GM12878 (cell line): ENCODE measurements around the gene THBS3. TPM values are rescaled to one million over a fixed set of nuclear protein-coding genes. Genes with fewer than 3 reads are reported as not detected.

Experiments used
- ATAC-seq: fragments of 200-7000 bp; cut with Tn5 transposase; 3 replicates; pipeline ENCODE4 v1.9.1; 2020; ENCODE audit warnings: mild to moderate bottlenecking, moderate library complexity
- BruUV-seq: library from RNA; stranded (reverse); fragments of 400-500 nt; replicated peaks from 2 replicates; lab custom pipeline; 2021; lab: Mats Ljungman, UMichigan
- CTCF ChIA-PET: fragments of 300-600 bp; sonication (Branson Sonifier 250); formaldehyde crosslinking; extraction: SDS; loops from one replicate; lab custom pipeline; 2021; ENCODE audit warnings: inconsistent platforms; lab: Yijun Ruan, JAX
- POLR2A ChIA-PET: fragments of 350-600 bp; formaldehyde crosslinking; extraction: SDS; loops from one replicate; lab custom pipeline; 2021; ENCODE audit warnings: inconsistent platforms; lab: Charles Lee
- RAD21 ChIA-PET: fragments of 300-600 bp; sonication (Branson Sonifier 250); formaldehyde crosslinking; loops from one replicate; lab custom pipeline; 2023; ENCODE audit warnings: antibody characterized with exemption; ENCODE audit not compliant: unreplicated experiment; lab: Charles Lee
- SMC1A ChIA-PET: fragments of 300-600 bp; sonication (Branson Sonifier 250); formaldehyde crosslinking; loops from one replicate; lab custom pipeline; 2023; ENCODE audit not compliant: unreplicated experiment, uncharacterized antibody; lab: Charles Lee
- DNase-seq: peaks from one replicate; pipeline ENCODE4 v3.0.0-alpha.2; 2011; ENCODE audit warnings: low read depth, low spot score
- FAIRE-seq: peaks from 3 replicates; lab custom pipeline; 2011; peaks lifted over from hg19 to GRCh38; lab: Jason Lieb, UNC
- H2AFZ ChIP-seq: 2 replicates; pipeline ENCODE4 v1.6.0; 2011; ENCODE audit warnings: low read depth, low read length, control low read depth; ENCODE audit not compliant: control insufficient read depth
- H3K27ac ChIP-seq: 2 replicates; pipeline ENCODE4 v1.5.1; 2011; ENCODE audit warnings: control low read depth; ENCODE audit not compliant: control insufficient read depth, insufficient read depth
- H3K27me3 ChIP-seq, 2 experiments: replicated peaks in 1 of 2; 2 replicates each; pipeline versions ENCODE4 v1.6.0 to v1.6.1; 2011; ENCODE audit warnings: low read length in 1 of 2; ENCODE audit not compliant: control insufficient read depth in 2 of 2, insufficient read depth in 2 of 2
- H3K36me3 ChIP-seq, 2 experiments: 2 replicates each; pipeline ENCODE4 v1.5.1; 2011; ENCODE audit warnings: low read length in 1 of 2; ENCODE audit not compliant: control insufficient read depth in 2 of 2, insufficient read depth in 2 of 2
- H3K4me1 ChIP-seq: 2 replicates; pipeline ENCODE4 v1.6.1; 2011; ENCODE audit warnings: mild to moderate bottlenecking, low read length, moderate library complexity, mixed read lengths; ENCODE audit not compliant: control insufficient read depth, insufficient read depth
- H3K4me2 ChIP-seq: 2 replicates; pipeline ENCODE4 v1.6.0; 2011; ENCODE audit warnings: control low read depth; ENCODE audit not compliant: control insufficient read depth, insufficient read depth
- H3K4me3 ChIP-seq: fragments of 200-600 bp; sonication (generic); 2 replicates; pipeline ENCODE4 v1.5.1; 2016
- H3K79me2 ChIP-seq: 2 replicates; pipeline ENCODE4 v1.6.0; 2011; ENCODE audit warnings: low read length; ENCODE audit not compliant: control insufficient read depth, insufficient read depth
- H3K9ac ChIP-seq: 2 replicates; pipeline ENCODE4 v1.8.0; 2011; ENCODE audit warnings: low read length, control low read depth, mixed read lengths; ENCODE audit not compliant: control insufficient read depth, insufficient read depth
- H3K9me3 ChIP-seq: replicated peaks from 3 replicates; pipeline ENCODE4 v1.5.1; 2011; ENCODE audit warnings: mild to moderate bottlenecking, low read length; ENCODE audit not compliant: control insufficient read depth, insufficient read depth
- H4K20me1 ChIP-seq: 2 replicates; pipeline ENCODE4 v1.6.0; 2011; ENCODE audit not compliant: control insufficient read depth, insufficient read depth
- BRCA1 ChIP-seq: IDR thresholded peaks from 2 replicates; pipeline ENCODE4 v1.6.1; 2011; ENCODE audit warnings: low read depth, low read length, improper control_type of control experiment
- CBX5 ChIP-seq: sonication (generic); IDR thresholded peaks from 2 replicates; pipeline ENCODE4 v1.6.1; 2016; ENCODE audit warnings: low read depth, moderate library complexity, mild to moderate bottlenecking, inconsistent platforms
- IKZF1 ChIP-seq: fragments of 450-650 bp; conservative IDR thresholded peaks from 2 replicates; pipeline ENCODE4 v1.6.1; 2017; ENCODE audit warnings: antibody characterized with exemption, mild to moderate bottlenecking
- IKZF2 ChIP-seq, 2 experiments: fragments of 450-650 bp; IDR thresholded peaks; 2 replicates each; pipeline ENCODE4 v1.6.1; 2017; ENCODE audit warnings: mild to moderate bottlenecking in 2 of 2, moderate library complexity in 2 of 2
- MTA3 ChIP-seq: IDR thresholded peaks from 2 replicates; pipeline ENCODE4 v1.6.1; 2012; ENCODE audit warnings: low read length, inconsistent platforms, borderline replicate concordance
- NBN ChIP-seq: fragments of 450-650 bp; IDR thresholded peaks from 2 replicates; pipeline ENCODE4 v1.6.1; 2016
- RELA ChIP-seq: fragments of 450-650 bp; IDR thresholded peaks from 2 replicates; pipeline ENCODE4 v1.8.0; 2014; ENCODE audit warnings: borderline replicate concordance; ENCODE audit not compliant: partially characterized antibody
- RFX5 ChIP-seq: IDR thresholded peaks from 2 replicates; pipeline ENCODE4 v1.6.1; 2011; ENCODE audit warnings: low read depth, low read length, improper control_type of control experiment
- RUNX3 ChIP-seq: IDR thresholded peaks from 2 replicates; pipeline ENCODE4 v1.6.1; 2012; ENCODE audit warnings: low read length, inconsistent platforms
- TCF7 ChIP-seq: IDR thresholded peaks from 2 replicates; pipeline ENCODE4 v1.6.1; 2014; ENCODE audit warnings: antibody characterized with exemption, borderline replicate concordance
- ZBED1 ChIP-seq: IDR thresholded peaks from 2 replicates; pipeline ENCODE4 v1.6.1; 2016; ENCODE audit warnings: borderline replicate concordance
- ZBTB11 ChIP-seq: fragments of 450-650 bp; formaldehyde crosslinking; IDR thresholded peaks from 2 replicates; pipeline ENCODE4 v1.5.0; 2022; ENCODE audit warnings: mild to moderate bottlenecking, missing genetic modification characterization
- ZNF217 ChIP-seq: fragments of 450-650 bp; IDR thresholded peaks from 2 replicates; pipeline ENCODE4 v1.6.1; 2017; ENCODE audit warnings: antibody characterized with exemption, mild to moderate bottlenecking
- ZNF24 ChIP-seq: fragments of 450-650 bp; IDR thresholded peaks from 2 replicates; pipeline ENCODE4 v1.6.1; 2017; ENCODE audit warnings: antibody characterized with exemption, mild to moderate bottlenecking
- WGBS: methylation state at CpG from one replicate; pipeline ENCODE4 v1.1.6; 2016; ENCODE audit warnings: low lambda C conversion rate; ENCODE audit not compliant: insufficient replicate concordance, insufficient coverage; ENCODE audit errors: missing lambda C conversion rate; 5-methylcytosine and 5-hydroxymethylcytosine counted together
- in situ Hi-C: fragments of 300-500 bp; cut with MboI; formaldehyde crosslinking; loops from 9 replicates; pipeline ENCODE4 v1.14.3; 2018; ENCODE audit warnings: mixed read lengths
- intact Hi-C: fragments of 100-400 bp; cut with micrococcal nuclease; formaldehyde crosslinking; loops from one replicate; pipeline ENCODE4 v1.14.2; 2022; ENCODE audit not compliant: unreplicated experiment
- polyA plus RNA-seq, 11 experiments: library from polyadenylated mRNA; depleted of rRNA in 4 of 11; unstranded in 6 of 11; stranded (reverse) in 5 of 11; fragments of >200 nt; fragmentation: Nextera tagmentation in 4 of 11; fragmentation: Illumina TruSeq in 1 of 11; extraction: Ambion mirVana in 4 of 11; extraction: Trizol in 1 of 11; gene quantifications; 1 replicate in 1 of 11; 2 replicates in 10 of 11; pipeline versions ENCODE4 v1.2.1 to v1.2.3, GENCODE V29; 2011 to 2016; ENCODE audit warnings: inconsistent platforms in 2 of 11, missing spikeins in 2 of 11, low read depth in 1 of 11
- total RNA-seq, 4 experiments: library from RNA; depleted of rRNA in 3 of 4; stranded (reverse); fragments of >200 nt in 3 of 4; fragmentation: Illumina TruSeq in 1 of 4; extraction: Trizol in 1 of 4; gene quantifications; 2 replicates each; pipeline versions ENCODE4 v1.2.1 to v1.2.3, GENCODE V29; 2013 to 2021
- TF ChIP-seq, protein P1 (sequence below): IDR thresholded peaks from 2 replicates; pipeline ENCODE4 v1.6.1; 2011; ENCODE audit warnings: low read depth, mild to moderate bottlenecking, low read length, moderate library complexity, borderline replicate concordance; ENCODE audit errors: extremely low read depth
- TF ChIP-seq, protein P2 (sequence below): fragments of 450-650 bp; IDR thresholded peaks from 2 replicates; pipeline ENCODE4 v1.6.1; 2018; ENCODE audit warnings: borderline replicate concordance, mild to moderate bottlenecking; ENCODE audit not compliant: partially characterized antibody

Gene THBS3
- total and polyA plus RNA-seq, 10 of the 15 experiments (the other 5 are each of a cell fraction or from before 2014, with no cell fraction given): 0.66 to 3.6 (median 2.0) TPM

GRCh38 chr1:155195201-155196102 is 12.2 kb downstream of the THBS3 start:
- CTCF ChIA-PET: interaction anchor here (0.9 to 5.2 kb wide), 11 partner anchors 9 to 127 kb away, joined by 3 to 244 read pairs (median 15); partner anchors contain the start of genes KRTCAP2, MTX1, THBS3 and TRIM46
- no peak for FAIRE-seq
- RAD21 ChIA-PET: interaction anchor here (1.2 to 3.5 kb wide), 6 partner anchors 10 to 29 kb away, joined by 3 to 77 read pairs (median 19); partner anchors contain the start of genes KRTCAP2, MTX1 and THBS3

More at GRCh38 chr1:155195201-155196102, 12.2 kb downstream of the THBS3 start:
- Histone ChIP-seq H3K27ac (no peak overlapping the region), H3K4me1 (peaks cover 16% of the 10 kb centered on the region), H3K36me3 (no peaks in the 10 kb centered on the region), H3K79me2 (no peaks in the 10 kb centered on the region), H4K20me1 (no peaks in the 10 kb centered on the region), H3K27me3 (no peaks in the 10 kb centered on the region; a peak in 1 of 4 replicates), H2AFZ (no peak overlapping the region), H3K4me3 (no peak overlapping the region), H3K4me2 (no peak overlapping the region; the same call in 1 of the 2 replicates), H3K9ac (no peak overlapping the region), H3K9me3 (no peaks in the 10 kb centered on the region)
- ChIA-PET POLR2A (interaction anchor here (0.6 to 3.5 kb wide), 11 partner anchors 10 to 128 kb away, joined by 3 to 77 read pairs (median 9); partner anchors contain the start of genes KRTCAP2, MTX1, THBS3 and TRIM46), SMC1A (interaction anchor here (1.0 to 3.5 kb wide), 4 partner anchors 10 to 29 kb away, joined by 6 to 46 read pairs (median 23); partner anchors contain the start of genes KRTCAP2 and TRIM46)
- no TSS peak for BruUV-seq
- intact Hi-C loops (no loop called here), in situ Hi-C loops (no loop called here)
- 63% methylated on average over 11 of the region's 27 CpGs for WGBS
- TF ChIP-seq CBX5 (no peak), ZNF24 (no peak), IKZF1 (no peak), RELA (no peak), MTA3 (no peak), RUNX3 (no peak), ZNF217 (no peak), RFX5 (no peak), BRCA1 (no peak), IKZF2 (IDR thresholded peaks at IDR 0.05) (no peak), TCF7 (no peak), NBN (no peak), ZBED1 (no peak), ZBTB11 (no peak)
- TF ChIP-seq, protein P1, sequence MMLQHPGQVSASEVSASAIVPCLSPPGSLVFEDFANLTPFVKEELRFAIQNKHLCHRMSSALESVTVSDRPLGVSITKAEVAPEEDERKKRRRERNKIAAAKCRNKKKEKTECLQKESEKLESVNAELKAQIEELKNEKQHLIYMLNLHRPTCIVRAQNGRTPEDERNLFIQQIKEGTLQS: no peak
- TF ChIP-seq, protein P2, sequence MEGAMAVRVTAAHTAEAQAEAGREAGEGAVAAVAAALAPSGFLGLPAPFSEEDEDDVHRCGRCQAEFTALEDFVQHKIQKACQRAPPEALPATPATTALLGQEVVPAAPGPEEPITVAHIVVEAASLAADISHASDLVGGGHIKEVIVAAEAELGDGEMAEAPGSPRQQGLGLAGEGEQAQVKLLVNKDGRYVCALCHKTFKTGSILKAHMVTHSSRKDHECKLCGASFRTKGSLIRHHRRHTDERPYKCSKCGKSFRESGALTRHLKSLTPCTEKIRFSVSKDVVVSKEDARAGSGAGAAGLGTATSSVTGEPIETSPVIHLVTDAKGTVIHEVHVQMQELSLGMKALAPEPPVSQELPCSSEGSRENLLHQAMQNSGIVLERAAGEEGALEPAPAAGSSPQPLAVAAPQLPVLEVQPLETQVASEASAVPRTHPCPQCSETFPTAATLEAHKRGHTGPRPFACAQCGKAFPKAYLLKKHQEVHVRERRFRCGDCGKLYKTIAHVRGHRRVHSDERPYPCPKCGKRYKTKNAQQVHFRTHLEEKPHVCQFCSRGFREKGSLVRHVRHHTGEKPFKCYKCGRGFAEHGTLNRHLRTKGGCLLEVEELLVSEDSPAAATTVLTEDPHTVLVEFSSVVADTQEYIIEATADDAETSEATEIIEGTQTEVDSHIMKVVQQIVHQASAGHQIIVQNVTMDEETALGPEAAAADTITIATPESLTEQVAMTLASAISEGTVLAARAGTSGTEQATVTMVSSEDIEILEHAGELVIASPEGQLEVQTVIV: no peak
- no peak for ATAC-seq
- DNase-seq: no peak
